Aorta (tissue), 5 donors: ENCODE measurements around the gene EOLA1. TPM values are rescaled to one million over a fixed set of nuclear protein-coding genes. Genes with fewer than 3 reads are reported as not detected.
"Not testable (repeated sequence)": the region's sequence is repeated elsewhere in the genome, so short reads cannot be mapped to it uniquely, and the experiment has no call there.

Source experiments
- ATAC-seq: fragments of 200-7000 bp; cut with Tn5 transposase; one replicate; pipeline ENCODE4 v1.9.1; 2022; ENCODE audit warnings: moderate library complexity; ENCODE audit not compliant: low FRiP score
- DNase-seq, 2 donors: peaks; one replicate each; pipeline ENCODE4 v3.0.0-alpha.2; 2020
- H3K27ac ChIP-seq, 2 donors: one replicate each; pipeline ENCODE4 v1.5.1; 2013; ENCODE audit warnings: low read length in 2 of 2, mild to moderate bottlenecking in 2 of 2, moderate library complexity in 2 of 2, control low read depth in 1 of 2, inconsistent platforms in 1 of 2, low read depth in 1 of 2
- H3K27me3 ChIP-seq, 2 donors: one replicate each; pipeline ENCODE4 v1.6.1; 2013; ENCODE audit warnings: control low read depth in 1 of 2, low read length in 1 of 2, mild to moderate bottlenecking in 1 of 2, moderate library complexity in 1 of 2; ENCODE audit not compliant: insufficient read depth in 2 of 2, control insufficient read depth in 1 of 2
- H3K36me3 ChIP-seq, 2 donors: one replicate each; pipeline ENCODE4 v1.6.1; 2013; ENCODE audit warnings: control low read depth in 1 of 2, low read length in 1 of 2, mild to moderate bottlenecking in 1 of 2; ENCODE audit not compliant: insufficient read depth in 2 of 2, control insufficient read depth in 1 of 2
- H3K4me1 ChIP-seq, 2 donors: one replicate each; pipeline ENCODE4 v1.6.1; 2013; ENCODE audit warnings: low read length in 2 of 2, control low read depth in 1 of 2, mild to moderate bottlenecking in 1 of 2, moderate library complexity in 1 of 2; ENCODE audit not compliant: insufficient read depth in 2 of 2, control insufficient read depth in 1 of 2
- H3K4me3 ChIP-seq, 2 donors: one replicate each; pipeline ENCODE4 v1.5.1; 2013; ENCODE audit warnings: low read length in 2 of 2, control low read depth in 1 of 2, mild to moderate bottlenecking in 1 of 2
- H3K9me3 ChIP-seq: one replicate; pipeline ENCODE4 v1.6.1; 2013; ENCODE audit warnings: mild to moderate bottlenecking, low read length; ENCODE audit not compliant: control insufficient read depth
- WGBS, 2 donors: extraction: QIAGEN DNeasy Blood & Tissue Kit; methylation state at CpG; one replicate each; pipeline ENCODE4 v1.1.7; 2013; 5-methylcytosine and 5-hydroxymethylcytosine counted together
- intact Hi-C, 2 donors: fragments of 100-400 bp; cut with DNase I; formaldehyde crosslinking; loops; one replicate each; pipeline versions ENCODE4 v1.14.2 to v1.15.0; 2022
- polyA plus RNA-seq, 2 donors: library from polyadenylated mRNA; stranded (reverse); fragments of 200-250 nt; gene quantifications; one replicate each; pipeline ENCODE4 v1.2.3, GENCODE V29; 2013
- total RNA-seq, 2 donors: library from RNA; stranded (reverse); fragmentation: NEBNext Ultra II Directional; extraction: Animal tissue kit (Norgen Biotek cat#: 25700); gene quantifications; one replicate each; pipeline ENCODE4 v1.2.1, GENCODE V29; 2021
- donor health status: healthy with polysubstance abuse.
- donor health status: Bipolar disorder and iron deficiency.
- donor health status: DM: no; HTN: no; CAD: no.
- donor health status: DM: no; HTN: no; CAD: no.
- donor health status: DM: yes; HTN: yes; CAD: no.

The EOLA1 gene
- total and polyA plus RNA-seq, 4 donors: 16.4 to 25.1 (median 19.8) TPM

GRCh38 chrX:149498767-149499166 is 42.0 kb upstream of the EOLA1 start:
- H3K27ac ChIP-seq: no peak overlapping the region
- DNase-seq (no peak), ATAC-seq (no peak)
- peaks cover 0 to 11% of the 10 kb centered on the region in 2 donors for H3K36me3 ChIP-seq
- no peaks in the 10 kb centered on the region for H3K9me3 ChIP-seq
- intact Hi-C loops: no loop called here
- H3K27me3 ChIP-seq: no peaks in the 10 kb centered on the region
- peaks cover 0 to 2% of the 10 kb centered on the region in 2 donors for H3K4me1 ChIP-seq
- no peak overlapping the region for H3K4me3 ChIP-seq
- WGBS, 2 donors: 75 to 79% methylated on average over 4 of the region's 4 CpGs

- no peak for ATAC-seq
- H3K27me3 ChIP-seq: no peaks in the 10 kb centered on the region
- peaks cover 0 to 5% of the 10 kb centered on the region in 2 donors for H3K36me3 ChIP-seq
- no peak for DNase-seq
- no peaks in the 10 kb centered on the region for H3K9me3 ChIP-seq
- no peak overlapping the region for H3K4me3 ChIP-seq
- intact Hi-C loops: no loop called here
- WGBS, 2 donors: 58 to 75% methylated on average over 5 of the region's 5 CpGs
- peaks cover 0 to 2% of the 10 kb centered on the region in 2 donors for H3K4me1 ChIP-seq
- H3K27ac ChIP-seq: no peak overlapping the region
Observed at GRCh38 chrX:149499766-149500165, 41.0 kb upstream of the EOLA1 start.

GRCh38 chrX:149502923-149503322 is 37.9 kb upstream of the EOLA1 start:
- ATAC-seq, H3K4me3 ChIP-seq, H3K36me3 ChIP-seq, DNase-seq, H3K9me3 ChIP-seq, H3K27me3 ChIP-seq, H3K4me1 ChIP-seq, intact Hi-C loops: not testable (repeated sequence)
- 71 to 75% methylated on average over 5 of the region's 5 CpGs for WGBS, 2 donors
- H3K27ac ChIP-seq: peak overlapping the region in 1 of 2 donors; percentile 3

GRCh38 chrX:149503446-149503845 is 37.4 kb upstream of the EOLA1 start:
- 5 to 42% methylated on average over 5 to 6 of the region's 10 CpGs for WGBS, 2 donors
- H3K27ac ChIP-seq: peak overlapping the region in 1 of 2 donors; percentile 63
- ATAC-seq (peak; percentile 72), DNase-seq (peak in 1 of 2 donors; percentile 75)
- H3K27me3 ChIP-seq, H3K4me3 ChIP-seq, intact Hi-C loops, H3K4me1 ChIP-seq, H3K9me3 ChIP-seq, H3K36me3 ChIP-seq: not testable (repeated sequence)

- Histone ChIP-seq H3K4me1 (peaks cover 0 to 2% of the 10 kb centered on the region in 2 donors), H3K27ac (peak overlapping the region in 1 of 2 donors; percentile 94), H3K36me3 (peaks cover 0 to 3% of the 10 kb centered on the region in 2 donors), H3K4me3 (peak overlapping the region; percentile 30 to 78), H3K27me3 (no peaks in the 10 kb centered on the region), H3K9me3 (no peaks in the 10 kb centered on the region)
- intact Hi-C loops: loop anchor here in 1 of 2 donors (2.0 kb wide), 1 partner anchor 36 kb away; the partner anchor contains the start of gene EOLA1
- WGBS, 2 donors: 32 to 48% methylated on average over 10 of the region's 10 CpGs
- DNase-seq (peak in 1 of 2 donors; percentile 67), ATAC-seq (peak; percentile 43)
Observed at GRCh38 chrX:149504226-149504914, 36.4 kb upstream of the EOLA1 start.

GRCh38 chrX:149504915-149505651 is 35.7 kb upstream of the EOLA1 start, which contains the start of gene IDS:
TSS of gene IDS (minus strand) at chrX:149505306. CDS start at chrX:149505137, 169 bp downstream.
- Histone ChIP-seq H3K27ac (peak within 1 kb of the TSS in 1 of 2 donors; percentile 94), H3K36me3 (peaks cover 0 to 3% of the 10 kb centered on the region in 2 donors), H3K9me3 (no peaks in the 10 kb centered on the region), H3K27me3 (no peaks in the 10 kb centered on the region), H3K4me3 (peak within 1 kb of the TSS; percentile 30 to 78), H3K4me1 (peaks cover 0 to 2% of the 10 kb centered on the region in 2 donors)
- WGBS, 2 donors: 0 to 28% methylated on average over 53 to 54 of the region's 54 CpGs
- intact Hi-C loops: loop anchor here in 1 of 2 donors (2.0 kb wide), 1 partner anchor 36 kb away; the partner anchor contains the start of gene EOLA1
- ATAC-seq (peak; percentile 95), DNase-seq (peak; percentile 94 to 95)

GRCh38 chrX:149505671-149506070 is 35.1 kb upstream of the EOLA1 start:
- Histone ChIP-seq H3K4me1 (peaks cover 0 to 2% of the 10 kb centered on the region in 2 donors), H3K36me3 (no peaks in the 10 kb centered on the region), H3K27ac (peak overlapping the region in 1 of 2 donors; percentile 21), H3K9me3 (no peaks in the 10 kb centered on the region), H3K4me3 (no peak overlapping the region), H3K27me3 (no peaks in the 10 kb centered on the region)
- DNase-seq (no peak), ATAC-seq (no peak)
- intact Hi-C loops: loop anchor here in 1 of 2 donors (2.0 kb wide), 1 partner anchor 35 kb away; the partner anchor contains the start of gene EOLA1
- 78 to 86% methylated on average over 9 of the region's 9 CpGs for WGBS, 2 donors

- ATAC-seq (no peak), DNase-seq (no peak)
- no peaks in the 10 kb centered on the region for H3K36me3 ChIP-seq
- 75 to 94% methylated on average over 2 of the region's 2 CpGs for WGBS, 2 donors
- H3K9me3 ChIP-seq: no peaks in the 10 kb centered on the region
- H3K4me1 ChIP-seq: peaks cover 0 to 2% of the 10 kb centered on the region in 2 donors
- H3K4me3 ChIP-seq: no peak overlapping the region
- no peaks in the 10 kb centered on the region for H3K27me3 ChIP-seq
- no peak overlapping the region for H3K27ac ChIP-seq
- intact Hi-C loops: no loop called here
Observed at GRCh38 chrX:149506349-149506748, 34.5 kb upstream of the EOLA1 start.
